Testis (tissue), 2 donors: Measurements from ENCODE around the gene PTX3.

Experiments
- CTCF ChIP-seq, 3 experiments: fragments of 450-650 bp in 2 of 3; fragments of 200-600 bp in 1 of 3; sonication (generic) in 1 of 3; IDR thresholded peaks; one replicate each; pipeline ENCODE4 v1.5.1; 2016 to 2019; ENCODE audit warnings: antibody characterized with exemption in 3 of 3, mild to moderate bottlenecking in 2 of 3, moderate library complexity in 1 of 3
- POLR2A ChIP-seq: fragments of 450-650 bp; IDR thresholded peaks from one replicate; pipeline ENCODE4 v1.6.1; 2017; ENCODE audit warnings: antibody characterized with exemption, mild to moderate bottlenecking, moderate library complexity

GRCh38 chr3:157392104-157392503 is 44.5 kb upstream of the PTX3 start:
- TF ChIP-seq CTCF (IDR thresholded peaks at IDR 0.05), result no peak
- no peak for TF ChIP-seq POLR2A
